GM18873 (cell line): ENCODE measurements around the gene P2RY2.

ENCODE experiments used
- ATAC-seq: cut with Tn5 transposase; IDR thresholded peaks from one replicate; pipeline ENCODE4 v1.9.1; 2021; ENCODE audit warnings: mild to moderate bottlenecking, moderate library complexity, moderate number of reproducible peaks; ENCODE audit not compliant: unreplicated experiment, low FRiP score

Gene P2RY2

DNA sequence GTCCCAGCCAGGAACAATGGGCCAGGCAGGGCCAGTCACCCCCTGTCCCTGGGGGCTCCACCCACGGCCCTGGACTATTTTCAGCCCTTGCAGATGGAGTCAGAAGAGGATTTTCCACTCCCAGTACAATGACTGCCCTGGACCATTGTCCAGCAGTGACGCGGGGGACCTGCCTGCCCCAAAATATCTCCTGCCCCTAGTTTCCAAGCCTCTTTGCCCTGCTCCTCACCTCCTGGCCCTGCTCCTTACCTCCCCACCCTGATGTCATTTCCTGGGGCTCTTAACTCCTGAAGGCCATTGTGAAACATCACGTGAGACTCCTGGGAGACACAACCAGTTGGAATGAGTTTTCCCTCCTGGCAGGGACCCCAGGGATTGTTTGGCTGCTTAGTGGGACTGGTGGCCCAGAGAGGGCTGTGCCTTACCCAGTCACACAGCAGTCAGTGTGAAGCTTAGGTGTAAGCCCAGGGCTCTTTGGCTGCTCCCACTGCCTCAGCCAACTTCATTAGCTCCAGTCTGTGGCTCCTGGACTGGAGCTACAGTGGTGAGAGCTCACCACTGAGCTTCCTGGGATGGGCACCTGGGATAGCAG lies 22.2 kb downstream of the P2RY2 start:
- ATAC-seq, result no peak

DNA sequence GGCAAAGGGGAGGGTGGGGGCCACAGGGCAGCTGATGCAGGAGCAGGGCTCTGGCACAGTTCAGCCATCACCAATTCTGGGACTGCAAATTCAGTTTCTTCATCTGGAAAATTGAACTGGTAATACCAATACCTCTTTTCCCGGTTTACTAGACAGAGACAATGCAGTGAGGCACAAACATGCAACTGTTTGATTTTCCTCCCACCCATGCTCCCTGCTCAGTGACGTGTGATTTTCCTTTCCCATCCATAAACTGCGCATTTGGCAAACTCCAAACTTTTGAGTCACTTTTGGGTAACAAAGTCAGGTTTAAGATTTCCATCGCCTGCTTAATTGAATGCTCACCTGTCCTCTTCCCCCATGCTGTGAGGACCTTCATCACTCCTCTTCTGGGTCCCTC lies 23.2 kb downstream of the P2RY2 start:
- ATAC-seq, result no peak

DNA sequence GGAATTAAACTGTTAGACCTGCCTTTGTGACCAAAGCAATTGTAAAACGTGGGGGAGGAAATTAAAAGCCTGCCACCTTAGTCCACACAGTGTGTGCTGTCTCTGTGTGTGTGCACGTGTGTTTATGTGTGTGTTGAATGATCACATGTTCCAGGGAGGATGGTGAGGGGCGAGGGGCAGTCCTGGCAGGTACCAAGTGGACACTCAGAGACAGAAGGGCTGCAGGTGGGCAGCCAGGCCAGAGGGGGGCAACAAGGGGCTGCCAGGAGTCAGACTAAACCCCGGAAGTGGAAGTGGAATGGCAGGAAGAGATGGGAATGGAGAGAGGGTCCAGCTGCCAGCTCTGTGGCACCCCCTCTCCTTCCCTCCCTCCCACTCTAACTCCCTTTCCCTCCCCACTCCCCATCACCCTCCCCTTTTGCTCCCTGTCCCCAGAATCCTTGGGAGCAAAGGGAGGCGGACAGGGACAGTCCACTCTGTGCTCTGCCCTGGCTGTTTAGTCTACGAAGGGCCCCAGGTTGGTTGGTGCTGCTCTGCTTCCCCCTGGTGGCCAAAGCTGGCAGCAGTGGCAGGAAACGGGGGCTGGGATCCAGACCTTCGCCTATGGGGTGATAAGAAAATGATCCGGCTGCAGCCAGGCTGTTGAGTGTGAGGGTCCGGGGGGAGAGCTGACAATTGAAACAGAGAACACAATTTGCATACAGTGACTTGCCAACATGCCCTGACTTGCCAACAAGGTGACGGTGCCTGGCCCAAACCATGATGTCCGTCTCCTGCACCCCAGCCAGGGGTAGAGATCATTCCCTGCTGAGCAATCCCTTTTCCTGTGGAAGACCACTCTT lies 24.4 kb downstream of the P2RY2 start:
- no peak for ATAC-seq

DNA sequence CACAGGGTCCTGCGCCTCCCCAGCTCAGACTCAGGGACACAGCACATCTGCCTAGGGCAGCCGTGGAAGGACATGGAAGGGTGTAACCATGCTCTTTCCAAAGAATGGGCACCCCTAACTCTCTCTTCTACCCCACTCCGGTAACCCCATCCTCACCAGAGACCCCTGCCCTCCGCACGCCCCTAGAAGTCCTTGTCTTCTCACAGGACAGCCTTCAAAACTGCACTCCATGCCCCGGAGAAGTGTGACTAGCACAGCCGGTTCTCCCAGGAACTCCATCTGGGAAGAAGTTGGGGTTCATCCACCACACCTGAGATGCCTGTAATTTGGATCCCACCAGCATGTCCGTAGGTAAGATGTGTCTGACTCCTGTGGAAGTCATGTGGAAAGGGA lies 25.0 kb downstream of the P2RY2 start:
- no peak for ATAC-seq

DNA sequence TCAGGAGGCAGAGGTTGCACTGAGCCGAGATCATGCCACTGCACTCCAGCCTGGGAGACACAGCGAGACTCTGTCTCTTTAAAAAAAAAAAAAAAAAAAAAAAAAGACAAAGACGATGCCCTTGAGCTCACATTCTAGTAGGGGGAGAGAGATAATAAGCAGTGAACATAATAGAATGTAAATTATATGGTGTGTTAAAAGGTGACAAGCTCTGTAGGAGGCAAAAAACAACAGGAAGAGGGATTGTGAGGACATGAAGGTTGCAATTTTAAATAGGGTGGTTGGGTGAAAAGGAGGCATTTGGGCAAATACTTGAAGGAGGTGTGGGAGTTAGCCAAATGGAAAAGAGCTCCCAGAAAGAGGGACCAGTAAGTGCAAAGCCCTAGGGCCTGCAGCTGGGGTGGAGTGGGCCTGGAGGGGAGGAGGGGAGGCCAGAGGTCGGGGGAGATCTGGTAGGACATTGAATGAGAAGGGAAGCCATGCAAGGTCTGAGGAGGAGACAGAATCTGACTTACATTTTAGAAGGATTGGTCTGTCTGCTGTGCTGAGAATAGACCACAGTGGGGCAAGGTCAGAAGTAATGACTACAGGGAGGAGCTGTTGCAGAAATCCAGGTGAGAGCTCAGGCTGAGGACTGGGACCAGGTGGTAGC lies 26.6 kb downstream of the P2RY2 start:
- ATAC-seq, result no peak

DNA sequence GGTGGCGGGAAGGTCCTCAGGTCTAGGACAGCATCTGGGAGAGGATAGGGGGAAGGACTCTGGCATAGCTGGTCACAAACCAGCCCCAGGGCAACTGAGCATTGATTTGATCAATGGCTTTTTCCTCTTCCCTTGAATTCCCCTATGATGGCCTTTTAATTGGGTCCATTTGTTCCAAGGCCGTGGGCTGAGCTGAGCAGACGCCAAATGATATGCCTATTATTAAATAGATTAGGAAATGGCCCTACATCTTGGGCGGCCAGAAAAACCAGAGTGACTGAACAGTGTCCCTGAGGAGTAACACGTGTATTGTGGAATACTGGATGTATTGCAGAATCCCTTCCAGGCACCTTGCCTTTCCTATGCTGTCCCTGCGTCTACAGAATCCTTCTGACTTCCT lies 27.4 kb downstream of the P2RY2 start:
- no peak for ATAC-seq

DNA sequence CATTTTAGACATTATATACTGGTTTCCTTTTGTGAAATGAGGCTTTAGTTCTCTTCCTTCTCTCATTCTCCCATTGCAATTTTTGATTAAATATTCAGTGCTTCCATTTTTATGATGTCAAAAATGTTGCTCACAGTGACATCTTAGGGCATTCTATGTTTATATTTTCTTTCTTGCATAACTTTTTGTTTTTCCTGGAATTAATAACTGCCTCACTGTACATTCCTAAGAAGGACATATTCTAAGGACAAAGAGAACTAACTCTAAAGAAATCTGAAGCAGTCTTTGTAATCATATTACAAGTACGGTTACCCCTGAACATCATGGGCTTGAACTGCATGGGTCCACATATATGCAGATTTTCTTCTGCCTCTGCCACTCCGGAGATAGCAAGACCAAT lies 28.2 kb downstream of the P2RY2 start:
- no peak for ATAC-seq

DNA sequence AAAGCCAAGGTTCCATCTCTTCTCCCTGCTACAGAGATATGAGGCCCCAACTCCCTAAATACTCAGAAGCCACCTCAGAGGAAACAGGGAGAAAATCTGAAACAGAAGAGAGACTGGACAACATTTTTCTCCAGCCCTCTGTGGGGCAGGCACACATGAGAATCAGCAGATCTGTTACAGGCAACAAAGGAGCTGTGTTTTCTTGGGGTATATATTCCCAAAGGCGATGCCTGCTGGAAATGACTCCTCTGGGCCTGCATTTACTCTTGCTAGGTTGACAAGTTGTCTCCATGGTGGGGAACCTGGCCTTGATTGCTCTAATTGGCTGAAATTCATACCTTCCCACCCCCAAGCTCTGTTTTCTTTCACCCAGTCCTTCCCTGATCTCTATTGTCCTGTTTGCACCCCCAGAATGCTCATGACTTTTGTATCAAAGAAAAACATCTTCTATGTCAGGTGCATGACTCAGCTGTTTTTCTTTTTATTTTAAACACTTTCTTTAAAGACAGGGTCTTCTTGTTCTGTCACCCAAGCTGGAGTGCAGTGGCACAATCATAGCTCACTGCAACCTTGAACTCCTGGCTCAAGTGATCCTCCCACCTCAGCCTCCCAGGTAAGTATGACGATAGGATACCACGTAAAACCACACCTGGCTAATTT lies 30.6 kb downstream of the P2RY2 start:
- ATAC-seq, result no peak

DNA sequence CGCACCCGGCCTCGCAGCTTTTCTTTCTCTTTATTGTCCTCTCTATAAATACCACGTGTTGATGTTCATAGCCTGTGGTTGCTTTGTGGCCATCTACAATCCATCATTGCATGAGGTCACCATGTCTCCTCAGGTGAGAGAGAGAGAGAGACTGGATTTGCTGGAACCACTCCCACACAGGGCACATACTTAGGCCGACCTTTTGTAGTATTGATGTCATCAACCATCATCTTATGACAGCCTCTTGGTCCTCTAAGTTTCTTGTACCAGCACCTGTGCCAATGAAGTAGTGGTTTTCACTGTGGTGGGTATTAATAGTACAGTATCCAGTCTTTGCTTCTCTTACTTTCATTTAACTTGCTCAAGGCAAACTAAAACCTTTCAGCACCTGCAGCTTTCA lies 31.2 kb downstream of the P2RY2 start:
- no peak for ATAC-seq

DNA sequence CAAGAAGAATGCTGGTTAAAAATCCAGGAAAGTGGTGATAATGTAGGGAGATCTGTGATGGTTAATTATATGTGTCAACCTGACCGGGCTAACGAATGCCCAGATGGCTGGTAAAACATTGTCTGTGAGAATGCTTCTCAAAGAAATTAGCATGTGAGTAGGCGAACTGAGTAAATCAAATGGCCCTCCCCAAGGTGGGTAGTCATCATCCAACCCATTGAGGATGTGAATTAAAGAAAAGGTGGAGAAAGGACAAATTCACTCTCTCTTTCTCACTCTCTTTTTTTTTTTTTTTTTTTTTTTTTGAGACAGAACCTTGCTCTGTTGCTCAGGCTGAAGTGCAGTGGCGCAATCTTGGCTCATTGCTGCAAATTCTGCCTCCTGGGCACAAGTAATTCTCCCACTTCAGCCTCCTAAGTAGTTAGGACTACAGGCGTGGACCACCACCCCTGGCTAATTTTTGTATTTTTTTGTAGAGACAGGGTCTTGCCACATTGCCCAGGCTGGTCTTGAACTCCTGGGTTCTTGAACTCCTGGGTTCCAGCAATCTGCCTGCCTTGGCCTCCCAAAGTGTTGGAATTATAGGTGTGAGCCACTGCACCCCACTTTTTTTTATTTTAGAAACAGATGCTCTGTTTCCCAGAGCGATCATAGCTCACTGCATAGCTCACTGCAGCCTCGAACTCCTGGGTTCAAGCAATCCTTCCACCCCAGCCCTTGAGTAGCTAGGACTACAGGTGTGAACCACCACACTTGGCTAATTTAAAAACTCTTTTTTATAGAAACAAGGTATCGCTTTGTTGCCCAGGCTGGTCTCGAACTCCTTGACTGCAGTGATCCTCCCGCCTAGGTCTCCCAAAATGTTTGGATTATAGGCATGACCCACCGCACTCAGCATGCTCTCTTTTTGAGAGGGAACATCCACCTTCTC lies 32.0 kb downstream of the P2RY2 start:
- ATAC-seq, result no peak

DNA sequence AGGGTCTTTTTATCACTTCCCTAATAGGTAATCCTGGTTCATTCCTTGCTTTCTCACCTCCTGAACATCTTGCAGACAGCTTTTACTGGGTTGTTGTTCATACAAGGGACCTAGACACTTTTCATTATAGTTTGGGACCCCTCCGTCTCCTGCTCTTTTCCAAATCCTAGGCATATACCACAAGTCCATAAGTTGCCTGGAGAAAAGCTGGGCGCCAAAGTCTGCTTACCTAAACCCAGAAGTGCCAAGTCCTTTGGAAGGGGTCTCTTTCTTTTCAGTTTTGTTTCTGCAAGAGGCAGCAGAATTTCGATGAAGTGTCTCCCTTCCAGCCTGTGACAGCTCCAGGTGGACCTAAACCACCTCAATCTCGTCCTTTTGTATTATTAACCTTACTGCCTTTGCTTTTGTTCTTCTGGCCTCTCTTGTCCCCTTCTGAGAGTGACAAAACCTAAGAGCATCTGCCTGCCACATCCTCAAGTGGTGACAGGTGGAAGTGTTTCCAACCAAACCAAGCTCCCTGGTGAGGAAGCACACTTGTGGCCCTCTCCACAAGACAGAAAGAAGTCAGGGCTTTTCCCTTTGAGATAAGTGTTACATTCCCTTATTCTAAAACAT lies 34.6 kb downstream of the P2RY2 start:
- ATAC-seq, result no peak

DNA sequence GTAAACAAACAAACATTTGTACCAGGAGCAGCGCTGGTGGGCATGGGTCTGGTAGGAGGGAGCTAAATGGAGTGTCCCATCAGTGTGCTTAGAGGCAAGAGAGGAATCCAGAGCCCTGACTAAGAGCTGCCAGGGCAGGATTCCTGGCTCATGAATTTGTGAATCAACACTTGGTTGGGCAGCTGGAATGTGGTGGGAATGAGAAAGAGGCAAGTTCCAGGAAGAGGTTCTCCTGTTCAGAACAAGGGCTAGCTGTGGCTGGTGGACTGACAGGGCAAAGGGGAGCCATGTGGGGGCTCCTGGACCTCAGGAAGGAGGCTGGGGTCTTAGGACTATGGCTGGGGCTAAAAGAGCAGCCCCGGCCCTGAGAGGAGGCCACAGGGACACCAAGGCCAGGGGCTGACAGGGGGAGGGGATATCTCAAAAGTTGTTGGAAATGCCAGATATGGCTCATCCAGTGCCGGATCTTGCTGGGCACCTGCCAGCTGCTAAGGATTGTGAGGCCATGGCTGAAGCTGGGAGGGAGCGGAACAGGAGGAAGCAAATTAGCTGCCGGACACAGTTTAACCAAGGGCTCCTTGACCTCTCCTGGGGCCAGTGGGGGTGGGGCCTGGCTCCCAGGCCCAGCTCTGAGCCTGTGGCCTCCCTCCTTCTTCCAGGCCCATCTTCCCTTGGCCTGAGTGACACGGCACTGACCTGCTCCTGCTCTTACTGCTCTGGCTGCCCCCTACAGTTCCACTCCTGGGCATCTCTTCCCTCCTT lies 39.4 kb downstream of the P2RY2 start:
- no peak for ATAC-seq

DNA sequence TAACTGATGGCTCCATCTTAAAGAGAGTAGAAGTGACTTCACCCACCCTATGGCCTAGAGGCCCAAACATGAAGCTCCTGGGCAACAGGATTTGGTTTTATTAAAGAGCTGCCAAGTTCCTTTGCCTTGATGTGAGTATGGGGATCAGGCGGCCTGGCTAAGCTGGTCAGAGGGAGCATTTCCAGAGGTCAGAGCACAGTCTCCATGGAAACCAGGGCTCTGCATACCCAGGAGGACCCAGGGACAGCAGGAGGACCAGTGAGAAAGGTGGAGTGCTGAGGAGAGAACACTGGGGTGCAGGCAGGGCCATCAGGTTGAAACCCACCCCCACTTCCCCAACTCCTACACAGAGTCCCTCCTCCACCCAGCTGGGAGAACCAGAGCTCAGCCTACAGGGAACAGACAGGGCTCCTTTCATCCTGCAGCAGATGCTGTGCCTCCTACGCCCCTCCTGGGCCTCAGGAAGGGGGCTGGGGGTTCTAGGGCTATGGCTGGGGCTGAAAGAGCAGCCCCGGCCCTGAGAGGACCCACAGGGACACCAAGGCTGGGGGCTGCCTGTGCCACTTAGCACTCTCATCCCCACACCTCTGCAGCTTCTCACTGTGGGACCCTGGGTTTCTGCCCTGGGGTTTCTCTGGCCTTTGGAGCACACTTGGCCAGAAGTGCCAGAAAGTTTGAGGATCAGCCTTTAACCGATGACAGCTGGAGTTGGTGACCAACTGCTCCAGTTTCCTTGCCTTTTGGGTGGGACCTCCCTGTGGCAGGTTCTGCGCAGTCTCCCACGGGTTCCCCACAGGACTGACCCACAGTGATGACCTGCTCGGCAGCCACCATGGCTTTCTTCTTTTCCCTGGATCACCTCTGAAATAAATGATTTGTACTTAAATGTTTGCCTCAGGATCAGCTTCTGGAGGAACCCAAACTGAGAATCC lies 40.3 kb downstream of the P2RY2 start:
- no peak for ATAC-seq

DNA sequence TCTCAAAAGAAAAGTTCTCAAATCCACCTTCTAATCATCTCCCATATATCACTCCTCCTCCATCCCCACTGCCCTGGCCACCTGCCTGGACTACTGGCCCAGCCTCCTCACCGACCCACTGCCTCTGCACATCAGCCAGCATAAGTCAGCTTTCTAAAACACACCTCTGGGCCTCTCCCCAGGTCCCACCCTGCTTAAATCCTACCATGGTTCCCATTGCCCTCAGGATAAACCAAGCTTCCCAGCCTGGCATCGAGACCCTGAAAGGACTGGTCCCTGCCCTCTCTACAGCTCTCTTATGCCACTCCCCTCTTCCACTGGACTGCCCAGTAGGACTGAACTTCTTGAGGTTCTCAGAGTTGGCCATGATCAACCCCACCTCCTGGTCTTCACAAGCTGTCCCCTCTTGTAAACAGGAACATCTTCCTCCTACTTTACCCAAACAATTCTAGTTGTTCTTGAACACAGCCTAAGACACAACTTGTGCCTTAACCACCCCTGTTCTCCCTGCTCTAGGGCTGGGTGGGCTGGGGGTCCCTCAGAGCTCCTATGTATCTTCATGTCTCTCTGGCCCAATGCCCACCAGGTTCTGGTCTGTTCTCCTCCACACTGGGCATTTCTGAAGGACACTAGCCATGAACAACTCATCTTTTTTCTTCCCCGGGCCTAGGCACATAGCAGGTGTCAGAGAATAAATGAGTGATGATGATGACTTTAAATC lies 41.5 kb downstream of the P2RY2 start:
- ATAC-seq, result no peak

DNA sequence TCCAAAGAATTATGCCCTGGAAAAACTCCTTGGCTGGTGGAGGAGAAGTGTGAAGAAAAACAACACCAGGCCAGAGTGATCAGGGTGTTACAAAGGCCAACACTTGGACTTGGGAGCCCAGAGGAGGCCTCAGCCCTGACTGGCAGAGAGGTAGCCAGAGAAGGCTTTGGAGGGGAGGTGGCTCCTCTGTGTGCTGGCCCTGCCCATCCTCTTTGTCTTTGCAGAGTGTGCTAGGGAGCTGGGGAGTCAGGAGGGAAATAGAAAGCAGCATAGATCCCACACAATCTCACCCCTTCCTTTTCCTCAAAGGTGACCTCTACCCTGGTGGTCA lies 42.0 kb downstream of the P2RY2 start:
- ATAC-seq, result no peak

DNA sequence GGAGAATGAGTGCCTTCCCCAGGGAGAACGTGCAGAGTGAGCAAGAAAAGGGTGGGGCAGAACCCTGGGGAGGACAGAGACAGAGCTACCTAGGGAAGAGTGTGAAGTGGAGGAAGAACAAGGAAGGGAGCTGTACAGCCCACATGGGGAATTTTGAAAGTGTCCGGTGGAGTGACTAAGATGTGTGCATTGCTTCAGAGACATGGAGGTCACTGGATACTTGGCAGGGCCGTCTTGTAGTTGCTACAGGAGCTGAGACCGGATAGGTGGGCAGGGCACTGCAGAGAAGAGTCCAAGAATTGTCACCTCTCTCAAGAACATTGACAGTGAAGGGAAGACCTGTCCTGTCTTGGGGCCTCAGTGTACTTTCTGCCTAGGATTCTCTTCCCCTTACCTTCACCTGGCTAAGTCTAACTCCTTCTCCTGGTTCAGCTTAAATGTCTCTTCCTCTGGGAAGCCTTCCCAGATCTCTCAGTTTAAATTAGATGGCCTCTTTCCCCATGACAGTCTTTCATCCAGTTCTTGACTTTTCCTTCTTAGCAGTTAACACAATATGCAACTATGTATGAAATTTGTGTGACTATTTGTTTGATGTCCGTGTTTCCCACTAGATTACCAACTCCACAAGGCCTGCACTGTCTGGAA lies 44.9 kb downstream of the P2RY2 start:
- no peak for ATAC-seq

DNA sequence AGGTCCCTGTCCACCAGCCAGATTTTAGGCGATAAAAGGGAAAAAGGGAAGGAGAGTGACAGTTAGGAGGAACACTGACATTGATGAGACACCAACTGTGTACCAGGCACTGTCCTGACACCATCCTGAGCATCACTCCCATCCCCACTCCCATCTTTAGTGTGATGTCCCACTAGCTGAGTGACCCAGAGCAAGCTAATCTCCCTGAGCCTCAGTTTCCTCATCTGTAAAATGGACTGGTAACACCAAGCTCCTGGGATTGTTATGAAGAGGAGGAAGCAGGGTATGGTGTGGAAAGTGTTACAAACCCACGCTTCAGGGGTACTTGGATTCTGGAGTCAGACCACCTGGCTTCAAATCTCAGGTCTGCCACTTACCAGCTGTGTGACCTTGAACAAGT lies 45.6 kb downstream of the P2RY2 start:
- ATAC-seq, result no peak
